ES-I3 (cell line): ENCODE data around the gene HYPK.
"Not testable (repeated sequence)": the region's sequence is repeated elsewhere in the genome, so short reads cannot be mapped to it uniquely, and the experiment has no call there.

Experiments used
- H3K36me3 ChIP-seq: 2 replicates; pipeline ENCODE4 v1.6.1; 2013; ENCODE audit warnings: mild to moderate bottlenecking, low read length, control low read depth, moderate library complexity; ENCODE audit not compliant: insufficient read depth
- H3K4me1 ChIP-seq: 2 replicates; pipeline ENCODE4 v1.6.1; 2013; ENCODE audit warnings: mild to moderate bottlenecking, control low read depth, low read length; ENCODE audit not compliant: insufficient read depth
- H3K9ac ChIP-seq: 2 replicates; pipeline ENCODE4 v1.6.1; 2013; ENCODE audit warnings: low read depth, mild to moderate bottlenecking, low read length, moderate library complexity
- H3K9me3 ChIP-seq: 2 replicates; pipeline ENCODE4 v1.6.1; 2013; ENCODE audit warnings: mild to moderate bottlenecking, low read length, moderate library complexity; ENCODE audit not compliant: control insufficient read depth, insufficient read depth

HYPK gene

GRCh38 chr15:43789409-43789808, 11.0 kb upstream of the HYPK start:
- no peaks in the 10 kb centered on the region for H3K9me3 ChIP-seq
- H3K9ac ChIP-seq = no peak overlapping the region
- H3K4me1 ChIP-seq = 0 out of 2 replicates have a peak, but pooled peaks cover 2% of the 10 kb centered on the region
- H3K36me3 ChIP-seq = peaks cover 10% of the 10 kb centered on the region

GRCh38 chr15:43791993-43792760, 8.2 kb upstream of the HYPK start, which contains the start of gene SERF2:
Gene SERF2, plus strand, starts transcription at chr15:43792320. Its CDS starts 57 bp downstream, at chr15:43792377.
- peaks cover 18% of the 10 kb centered on the region for H3K36me3 ChIP-seq
- peak within 1 kb of the TSS; percentile 83 for H3K9ac ChIP-seq
- no peaks in the 10 kb centered on the region for H3K9me3 ChIP-seq
- H3K4me1 ChIP-seq = peaks cover 15% of the 10 kb centered on the region; the same call in 1 of the 2 replicates

DNA sequence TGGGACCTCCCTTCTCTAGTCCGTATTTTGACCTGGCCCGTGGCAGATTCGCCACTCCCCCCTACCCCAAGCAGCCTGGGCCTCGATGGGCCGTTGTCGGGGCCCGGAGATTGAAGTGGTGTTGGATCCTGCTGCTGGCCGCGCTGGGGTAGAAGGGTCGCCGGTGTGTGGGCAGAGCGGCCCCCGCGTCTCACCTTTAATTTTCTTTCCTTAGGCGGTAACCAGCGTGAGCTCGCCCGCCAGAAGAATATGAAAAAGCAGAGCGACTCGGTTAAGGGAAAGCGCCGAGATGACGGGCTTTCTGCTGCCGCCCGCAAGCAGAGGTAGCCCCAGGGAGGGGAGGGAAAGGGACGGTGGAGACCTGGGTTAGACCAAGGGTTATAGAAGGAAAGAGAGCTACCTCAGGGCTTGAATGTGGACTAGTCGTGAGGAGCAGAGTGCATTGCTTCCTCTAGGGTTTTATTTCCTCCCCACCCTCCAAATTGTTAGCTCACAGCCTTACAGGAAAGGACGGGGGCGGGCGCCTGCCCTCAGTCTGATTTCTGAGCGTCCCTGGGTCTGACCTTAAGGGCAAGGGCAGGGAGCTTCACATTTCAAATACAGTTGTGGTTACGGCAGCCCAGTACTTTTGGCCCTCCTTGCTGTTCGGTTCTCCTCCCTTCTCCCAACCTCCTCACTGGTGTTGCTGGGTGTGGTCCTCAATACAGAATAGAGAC, 7.5 kb upstream of the HYPK start:
- Histone ChIP-seq H3K36me3 (peaks cover 18% of the 10 kb centered on the region), H3K9ac (peak overlapping the region; percentile 83), H3K4me1 (peaks cover 15% of the 10 kb centered on the region; the same call in 1 of the 2 replicates), H3K9me3 (no peaks in the 10 kb centered on the region)

DNA sequence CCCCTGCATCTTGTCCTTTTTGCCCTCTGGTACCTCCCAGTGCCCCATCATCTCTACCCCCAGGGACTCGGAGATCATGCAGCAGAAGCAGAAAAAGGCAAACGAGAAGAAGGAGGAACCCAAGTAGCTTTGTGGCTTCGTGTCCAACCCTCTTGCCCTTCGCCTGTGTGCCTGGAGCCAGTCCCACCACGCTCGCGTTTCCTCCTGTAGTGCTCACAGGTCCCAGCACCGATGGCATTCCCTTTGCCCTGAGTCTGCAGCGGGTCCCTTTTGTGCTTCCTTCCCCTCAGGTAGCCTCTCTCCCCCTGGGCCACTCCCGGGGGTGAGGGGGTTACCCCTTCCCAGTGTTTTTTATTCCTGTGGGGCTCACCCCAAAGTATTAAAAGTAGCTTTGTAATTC, 6.8 kb upstream of the HYPK start:
- Histone ChIP-seq H3K36me3 (peaks cover 18% of the 10 kb centered on the region), H3K4me1 (peaks cover 15% of the 10 kb centered on the region; the same call in 1 of the 2 replicates), H3K9me3 (no peaks in the 10 kb centered on the region), H3K9ac (no peak overlapping the region; the same call in 1 of the 2 replicates)

DNA sequence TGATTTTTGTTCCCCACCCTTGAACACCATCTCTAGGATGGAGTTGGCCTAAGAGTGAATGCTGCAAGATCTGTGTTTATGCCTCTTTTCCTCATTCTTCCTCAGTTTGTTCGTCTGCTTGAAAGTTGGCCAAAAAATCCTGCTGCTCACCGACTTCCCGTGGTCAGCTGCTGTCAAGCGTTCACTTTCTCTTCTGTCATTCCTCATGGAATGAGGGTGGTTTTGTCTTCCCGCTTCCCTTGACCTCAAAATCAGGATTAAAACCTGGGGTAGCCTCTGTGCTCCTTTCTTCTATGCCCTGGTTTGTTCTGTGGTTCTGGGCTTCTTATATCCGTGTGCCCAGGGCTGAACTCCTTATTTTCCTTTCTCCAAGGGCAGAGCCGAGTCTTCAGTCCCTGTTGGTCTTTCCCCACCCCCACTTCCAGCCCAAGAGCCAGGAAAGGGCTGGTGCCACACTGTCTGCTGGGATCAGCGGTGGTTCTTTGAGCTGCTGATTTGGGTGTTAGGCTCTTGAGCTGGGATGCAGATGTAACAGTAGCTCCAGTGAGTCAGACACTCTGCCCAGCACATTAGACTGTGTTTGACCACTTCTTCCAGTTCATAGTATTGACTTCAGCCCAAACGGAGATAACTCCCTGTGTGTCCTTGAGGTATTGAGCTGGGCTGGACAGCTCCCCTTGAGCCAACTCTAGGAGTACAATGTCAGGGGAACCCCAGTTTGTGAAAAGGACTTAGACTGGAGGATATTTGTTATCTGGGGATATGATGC, 5.9 kb upstream of the HYPK start:
- Histone ChIP-seq H3K4me1 (peaks cover 15% of the 10 kb centered on the region; the same call in 1 of the 2 replicates), H3K9me3 (no peaks in the 10 kb centered on the region), H3K9ac (no peak overlapping the region), H3K36me3 (peaks cover 18% of the 10 kb centered on the region)

- no peak overlapping the region for H3K9ac ChIP-seq
- H3K36me3 ChIP-seq = peaks cover 18% of the 10 kb centered on the region
- peaks cover 15% of the 10 kb centered on the region; the same call in 1 of the 2 replicates for H3K4me1 ChIP-seq
- H3K9me3 ChIP-seq = no peaks in the 10 kb centered on the region
Observed at GRCh38 chr15:43795197-43795596, 5.2 kb upstream of the HYPK start.

DNA sequence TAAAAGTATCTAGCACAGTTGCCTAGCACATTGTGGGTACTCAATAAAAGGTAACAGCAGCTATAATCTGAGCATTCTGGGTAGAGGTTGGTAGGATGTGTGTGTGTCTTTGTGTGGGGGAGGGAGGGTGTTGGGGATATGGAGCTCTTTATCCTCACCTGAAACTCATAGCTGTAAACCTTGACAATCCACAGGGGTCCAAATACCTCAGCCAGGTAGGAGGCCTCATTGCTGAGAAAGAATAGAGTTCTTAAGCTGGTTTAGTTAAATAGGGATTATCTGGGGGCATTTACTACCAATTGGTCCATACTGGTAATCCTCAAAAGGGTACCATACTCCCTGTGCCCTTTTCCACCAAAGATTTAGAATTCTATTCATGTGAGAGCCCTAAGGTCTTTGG, 4.4 kb upstream of the HYPK start:
- Histone ChIP-seq H3K36me3 (peaks cover 18% of the 10 kb centered on the region), H3K4me1 (peaks cover 15% of the 10 kb centered on the region; the same call in 1 of the 2 replicates), H3K9ac (no peak overlapping the region)

DNA sequence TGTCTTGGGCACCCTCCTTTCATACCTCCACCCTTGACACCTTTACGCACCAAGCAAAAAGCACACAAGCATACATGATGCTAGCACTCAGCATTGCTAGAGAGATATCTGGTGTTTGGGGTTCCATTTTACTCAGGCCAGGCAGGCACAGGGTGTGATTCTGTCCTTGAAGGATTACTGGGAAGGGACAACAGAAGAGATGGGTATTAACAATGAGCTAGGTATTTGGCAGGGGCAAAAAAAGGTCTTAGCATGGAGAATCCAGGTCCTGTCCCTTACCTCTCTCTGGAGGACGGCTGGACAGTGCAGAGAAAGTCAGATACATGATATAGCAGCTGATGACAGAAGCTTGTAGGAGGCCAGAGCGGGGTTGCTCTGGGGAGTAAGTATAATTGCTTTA, 3.8 kb upstream of the HYPK start:
- Histone ChIP-seq H3K9ac (no peak overlapping the region), H3K9me3 (no peaks in the 10 kb centered on the region), H3K36me3 (peaks cover 18% of the 10 kb centered on the region), H3K4me1 (peaks cover 15% of the 10 kb centered on the region; the same call in 1 of the 2 replicates)

More for the DNA sequence above, 4.4 kb upstream of the HYPK start:
- H3K9me3 ChIP-seq = no peaks in the 10 kb centered on the region

DNA sequence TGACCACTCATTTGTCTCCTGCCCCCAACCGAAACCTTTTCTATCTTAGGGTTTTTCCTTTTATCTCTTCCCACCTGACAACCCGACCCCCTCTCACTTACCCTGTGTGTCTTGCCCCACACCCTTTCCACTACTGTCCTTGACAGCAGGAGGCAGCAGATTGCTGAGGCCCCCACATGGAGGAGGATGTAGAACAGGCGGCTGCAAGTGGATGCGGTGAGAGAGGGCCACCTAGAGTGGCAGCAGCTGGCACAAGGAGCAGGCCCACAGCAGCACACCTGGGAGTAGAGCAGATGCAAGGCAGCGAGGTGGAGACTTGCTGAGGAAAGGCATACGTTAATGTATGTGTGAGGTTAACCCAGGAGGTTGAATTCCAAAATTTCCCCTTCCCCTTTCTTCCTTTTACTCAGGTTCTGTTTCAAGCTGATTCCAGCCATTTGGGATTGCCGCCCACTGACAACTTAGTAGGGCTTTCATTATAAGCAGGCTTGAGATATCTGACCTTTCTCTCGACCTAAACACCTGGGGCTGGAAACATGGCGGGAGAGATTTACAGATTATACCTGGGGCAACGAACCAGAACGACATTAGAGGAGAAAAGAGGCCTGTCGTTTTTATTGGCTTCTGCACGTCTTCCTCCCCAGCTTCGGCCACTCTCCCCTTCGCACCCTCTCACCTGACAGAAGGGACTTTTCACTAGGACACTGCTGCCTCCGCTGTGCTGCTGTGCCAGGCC, 1.0 kb upstream of the HYPK start:
- H3K36me3 ChIP-seq = peaks cover 11% of the 10 kb centered on the region
- H3K9ac ChIP-seq = no peak overlapping the region
- no peaks in the 10 kb centered on the region for H3K9me3 ChIP-seq
- peaks cover 13% of the 10 kb centered on the region; the same call in 1 of the 2 replicates for H3K4me1 ChIP-seq

DNA sequence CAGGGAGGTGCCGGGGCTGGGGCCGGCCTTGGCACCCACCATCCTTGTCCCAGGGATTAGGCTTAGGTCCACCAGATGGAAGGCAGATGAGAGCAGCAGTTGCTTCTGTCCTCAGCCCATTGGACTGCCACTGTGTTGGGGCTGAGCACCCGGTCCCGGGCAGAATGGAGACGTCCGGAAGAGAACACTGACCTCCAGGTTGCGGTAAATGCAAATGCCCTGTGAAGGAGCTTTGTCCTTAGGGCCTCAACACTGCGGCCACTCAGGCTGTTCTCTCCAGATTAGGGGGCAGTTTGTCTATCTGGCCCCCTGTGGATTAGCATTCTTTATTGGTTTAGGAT, 484 bp upstream of the HYPK start, which contains the start of gene SERINC4:
Gene SERINC4 (minus strand): TSS at position 276 of the 341 bp plus-strand sequence. CDS start 234 bp downstream, at position 42.
- H3K9ac ChIP-seq = peak within 1 kb of the TSS; percentile 79
- peaks cover 10% of the 10 kb centered on the region; the same call in 1 of the 2 replicates for H3K4me1 ChIP-seq
- H3K36me3 ChIP-seq = peaks cover 11% of the 10 kb centered on the region
- H3K9me3 ChIP-seq = no peaks in the 10 kb centered on the region

- not testable (repeated sequence) for H3K4me1 ChIP-seq, H3K9ac ChIP-seq, H3K9me3 ChIP-seq
- H3K36me3 ChIP-seq = peaks cover 16% of the 10 kb centered on the region
Observed at GRCh38 chr15:43802676-43803075, 2.3 kb downstream of the HYPK start.

- peaks cover 41% of the 10 kb centered on the region for H3K36me3 ChIP-seq
- H3K9me3 ChIP-seq = no peaks in the 10 kb centered on the region
- H3K9ac ChIP-seq = no peak overlapping the region
- no peaks in the 10 kb centered on the region for H3K4me1 ChIP-seq
Observed at GRCh38 chr15:43808435-43808950, 8.1 kb downstream of the HYPK start.

DNA sequence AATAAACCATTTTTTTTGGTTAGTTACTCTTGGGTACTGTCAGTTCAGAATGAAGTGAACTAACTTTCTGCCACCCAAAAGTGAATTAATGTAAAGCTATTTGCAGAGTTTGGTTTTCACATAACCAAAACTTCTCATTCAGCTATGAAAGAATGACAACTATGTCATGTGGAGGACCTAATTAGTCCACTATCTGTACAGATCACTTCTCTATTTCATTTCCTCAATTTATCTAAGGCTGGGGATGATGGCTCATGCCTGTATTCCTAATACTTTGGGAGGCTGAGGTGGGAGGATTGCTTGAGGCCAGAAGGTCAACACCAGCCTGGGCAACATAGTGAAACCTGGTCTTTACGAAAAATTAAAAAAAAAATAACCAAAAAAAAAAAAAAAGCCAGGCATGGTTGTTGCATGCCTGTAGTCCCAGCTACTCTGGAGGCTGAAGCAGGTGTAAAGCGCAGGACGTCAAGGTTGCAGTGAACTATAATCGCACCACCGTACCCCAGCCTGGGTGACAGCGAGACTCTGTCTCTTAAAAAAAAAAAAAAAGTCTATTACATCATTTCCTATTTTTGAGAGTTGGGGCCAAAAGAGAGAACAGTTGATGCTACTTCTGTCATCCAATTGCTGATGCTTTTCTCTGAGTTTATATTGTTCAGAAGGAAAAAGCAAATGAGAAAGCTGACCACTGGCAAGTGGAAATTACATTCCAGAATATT, 8.7 kb downstream of the HYPK start:
- Histone ChIP-seq H3K4me1 (no peaks in the 10 kb centered on the region), H3K36me3 (peaks cover 44% of the 10 kb centered on the region), H3K9me3 (no peaks in the 10 kb centered on the region), H3K9ac (no peak overlapping the region)
